Rectal smooth muscle tissue (tissue), 1 donor: ENCODE results near the gene E2F3.

Experiments
- H3K27ac ChIP-seq: one replicate; pipeline ENCODE4 v1.7.0; 2013; ENCODE audit warnings: low read depth, low read length, inconsistent platforms
- H3K27me3 ChIP-seq: one replicate; pipeline ENCODE4 v1.7.0; 2013; ENCODE audit warnings: low read length; ENCODE audit not compliant: control insufficient read depth, insufficient read depth
- H3K36me3 ChIP-seq: one replicate; pipeline ENCODE4 v1.7.0; 2013; ENCODE audit warnings: low read length; ENCODE audit not compliant: control insufficient read depth, insufficient read depth
- H3K4me1 ChIP-seq: one replicate; pipeline ENCODE4 v1.7.0; 2013; ENCODE audit warnings: low read length; ENCODE audit not compliant: control insufficient read depth, insufficient read depth
- H3K4me3 ChIP-seq: one replicate; pipeline ENCODE4 v1.7.0; 2013; ENCODE audit warnings: low read length
- H3K9ac ChIP-seq: one replicate; pipeline ENCODE4 v1.7.0; 2013; ENCODE audit warnings: low read length

The E2F3 gene

DNA sequence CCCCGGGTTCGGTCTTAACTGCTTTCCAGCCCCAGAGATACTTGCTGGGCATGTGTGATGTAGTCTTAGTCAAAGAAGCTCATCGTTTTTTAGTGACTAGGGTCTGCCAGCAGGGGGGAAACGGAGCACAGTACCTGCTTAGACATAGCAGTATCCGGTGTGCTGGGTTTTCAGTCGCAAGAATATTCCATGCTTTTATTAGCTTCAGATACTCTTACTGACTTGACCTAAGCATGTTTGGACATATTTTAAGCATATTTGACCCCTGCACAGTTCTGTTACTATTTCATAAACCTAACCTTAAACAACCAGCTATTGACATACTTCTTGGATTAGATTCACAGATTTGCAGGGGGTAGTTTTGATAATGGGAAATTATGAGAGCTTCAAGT is 3.0 kb downstream of the E2F3 start:
- no peaks in the 10 kb centered on the region for H3K4me1 ChIP-seq
- H3K9ac ChIP-seq = no peak overlapping the region
- no peaks in the 10 kb centered on the region for H3K36me3 ChIP-seq
- H3K4me3 ChIP-seq = peak overlapping the region; percentile 62
- no peaks in the 10 kb centered on the region for H3K27me3 ChIP-seq
- peak overlapping the region; percentile 68 for H3K27ac ChIP-seq

DNA sequence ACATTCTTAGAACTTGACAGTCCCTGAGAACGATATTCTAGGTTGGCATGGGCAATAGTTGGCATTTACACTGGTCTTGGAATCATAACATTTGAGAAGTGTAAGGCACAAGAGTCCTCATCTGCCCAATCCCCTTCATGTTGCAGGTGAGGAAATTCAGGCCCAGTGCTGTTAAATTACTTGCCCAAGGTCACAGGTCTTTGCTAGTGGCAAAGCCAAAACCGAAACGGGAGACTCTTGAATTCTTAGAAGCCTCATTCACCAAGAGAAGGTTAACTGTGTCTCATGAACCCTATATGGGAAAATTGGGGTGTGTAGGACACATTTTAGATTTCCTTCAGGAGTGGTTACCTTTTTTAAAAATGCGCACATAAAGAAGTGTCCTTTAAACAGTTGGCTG is 7.2 kb downstream of the E2F3 start:
- H3K27ac ChIP-seq = no peak overlapping the region
- H3K36me3 ChIP-seq = no peaks in the 10 kb centered on the region
- no peak overlapping the region for H3K4me3 ChIP-seq

DNA sequence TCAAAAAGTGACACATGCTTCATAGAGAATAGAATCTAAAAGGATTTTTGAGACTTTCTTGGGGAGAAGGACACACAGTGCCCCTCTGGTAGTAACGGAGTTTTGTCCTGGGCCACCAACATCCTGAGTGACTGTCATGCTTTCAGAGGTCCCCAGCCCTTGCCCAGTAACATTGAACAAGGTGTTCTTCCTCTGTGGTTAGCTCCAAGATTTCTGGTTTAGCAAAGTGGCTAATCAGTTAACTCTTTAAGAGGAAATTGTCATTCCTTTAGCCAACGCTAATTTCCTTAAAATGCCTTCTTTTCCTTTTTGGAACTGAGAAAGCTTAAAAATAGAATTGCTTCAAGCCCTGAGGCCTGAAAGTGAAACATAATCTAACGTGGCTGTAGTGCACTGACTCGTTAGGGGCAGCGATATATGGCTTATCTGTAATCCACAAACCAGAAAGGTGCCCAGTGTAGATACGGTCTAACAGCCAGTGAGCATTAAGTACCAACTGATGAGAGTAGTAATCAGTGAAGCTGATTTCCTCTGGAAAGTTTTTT is 7.8 kb downstream of the E2F3 start:
- Histone ChIP-seq H3K4me3 (no peak overlapping the region), H3K9ac (no peak overlapping the region), H3K27me3 (no peaks in the 10 kb centered on the region), H3K4me1 (no peaks in the 10 kb centered on the region), H3K27ac (no peak overlapping the region), H3K36me3 (no peaks in the 10 kb centered on the region)

More for the DNA sequence above, 7.2 kb downstream of the E2F3 start:
- no peak overlapping the region for H3K9ac ChIP-seq
- H3K27me3 ChIP-seq = no peaks in the 10 kb centered on the region
- H3K4me1 ChIP-seq = no peaks in the 10 kb centered on the region

DNA sequence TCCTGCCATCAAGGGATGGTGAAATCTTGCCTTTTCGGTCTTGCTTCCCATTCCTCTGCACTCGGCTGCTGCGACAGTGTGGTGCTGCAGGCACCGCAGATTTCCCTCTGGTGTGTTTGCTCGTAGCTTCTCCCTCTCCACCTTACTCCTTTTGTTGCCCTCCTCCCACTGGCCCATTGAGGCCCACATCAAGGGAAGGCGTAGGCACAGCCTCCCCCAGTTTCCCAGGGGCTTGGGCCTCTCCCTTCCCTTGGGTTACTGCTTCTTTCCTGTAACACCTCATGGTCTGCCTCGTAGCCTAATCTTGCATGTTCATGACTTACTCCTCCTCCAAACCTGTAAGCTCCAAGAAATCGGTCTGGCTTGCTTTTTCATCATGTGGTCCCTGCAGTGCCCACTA is 9.9 kb downstream of the E2F3 start:
- H3K9ac ChIP-seq = no peak overlapping the region
- no peaks in the 10 kb centered on the region for H3K4me1 ChIP-seq
- H3K36me3 ChIP-seq = no peaks in the 10 kb centered on the region
- H3K4me3 ChIP-seq = no peak overlapping the region
- no peaks in the 10 kb centered on the region for H3K27me3 ChIP-seq
- H3K27ac ChIP-seq = no peak overlapping the region

DNA sequence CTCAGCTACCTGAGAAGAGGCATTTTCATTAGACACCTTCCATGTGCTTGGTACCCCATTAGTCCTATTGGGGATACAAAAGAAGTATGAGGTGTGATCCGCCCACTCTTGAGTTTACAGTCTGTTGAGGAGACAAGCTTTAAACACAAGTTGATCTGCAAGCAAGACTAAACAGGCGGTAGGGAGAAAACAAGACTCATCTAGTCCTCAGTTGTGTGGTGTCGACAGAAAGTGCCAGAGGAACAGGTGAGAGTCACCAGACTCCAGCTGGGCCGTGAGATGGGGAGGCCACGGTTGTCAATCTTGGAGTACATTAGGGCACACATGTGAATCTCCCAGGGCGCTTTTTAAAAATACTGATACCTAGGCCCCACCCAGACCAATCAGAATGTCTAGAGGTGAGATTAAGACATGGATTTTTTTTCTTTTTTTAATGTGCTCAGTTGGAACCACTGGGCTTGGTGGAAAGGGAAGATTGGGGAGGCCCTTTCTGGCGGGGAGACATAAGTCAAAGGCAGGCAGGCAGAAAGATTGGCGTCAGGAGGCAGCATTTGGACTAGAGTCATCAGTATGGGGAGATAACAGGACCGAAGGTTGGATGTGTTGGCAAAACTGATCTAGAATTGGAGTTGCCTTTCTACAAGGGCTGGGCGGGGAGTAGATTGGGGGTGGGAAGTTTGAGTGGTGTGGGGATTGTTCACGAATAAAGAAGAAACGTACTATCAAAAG is 10.4 kb downstream of the E2F3 start:
- H3K36me3 ChIP-seq = no peaks in the 10 kb centered on the region
- H3K4me1 ChIP-seq = no peaks in the 10 kb centered on the region
- no peaks in the 10 kb centered on the region for H3K27me3 ChIP-seq
- no peak overlapping the region for H3K9ac ChIP-seq
- H3K27ac ChIP-seq = no peak overlapping the region
- H3K4me3 ChIP-seq = no peak overlapping the region

DNA sequence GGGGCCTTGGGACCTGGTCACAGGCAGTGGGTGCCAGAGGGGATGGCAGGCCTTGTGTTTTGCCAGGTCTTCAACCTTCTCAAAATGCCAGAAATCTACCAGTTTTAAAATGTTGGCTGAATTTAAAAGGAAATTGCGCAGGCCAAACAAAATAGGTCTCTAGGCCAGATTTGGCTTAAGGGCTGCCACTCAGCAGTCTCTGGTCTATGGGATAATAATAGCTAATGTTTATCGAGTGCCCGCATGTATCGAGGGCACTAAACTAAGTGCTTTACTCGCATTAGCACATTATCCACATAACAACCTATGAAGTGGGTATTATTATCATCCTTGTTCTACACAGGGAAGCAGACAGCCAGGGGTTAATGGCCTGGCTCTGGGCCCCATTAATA is 11.0 kb downstream of the E2F3 start:
- no peaks in the 10 kb centered on the region for H3K27me3 ChIP-seq
- H3K4me1 ChIP-seq = no peaks in the 10 kb centered on the region
- H3K9ac ChIP-seq = no peak overlapping the region
- no peak overlapping the region for H3K4me3 ChIP-seq
- no peak overlapping the region for H3K27ac ChIP-seq
- no peaks in the 10 kb centered on the region for H3K36me3 ChIP-seq

DNA sequence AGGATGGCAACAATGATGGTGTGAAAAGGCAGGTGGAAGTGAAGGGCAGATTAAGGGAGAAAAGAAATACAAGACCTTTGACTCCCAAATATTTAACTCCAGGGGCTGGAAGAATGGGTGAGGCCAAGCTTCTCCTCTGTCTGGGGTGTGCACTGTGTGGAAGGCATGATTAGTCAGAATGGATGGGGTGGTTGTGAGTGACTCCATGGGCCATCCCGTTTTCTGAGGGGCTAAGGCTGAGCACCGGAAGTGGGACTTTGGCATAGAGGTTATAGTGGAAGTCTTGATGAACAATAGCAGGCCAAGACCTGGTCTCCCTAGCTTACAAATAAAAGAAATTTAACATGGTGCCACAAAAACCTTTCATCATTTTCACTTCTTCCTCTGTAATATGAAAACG is 12.1 kb downstream of the E2F3 start:
- H3K27ac ChIP-seq = no peak overlapping the region
- H3K36me3 ChIP-seq = no peaks in the 10 kb centered on the region
- no peaks in the 10 kb centered on the region for H3K27me3 ChIP-seq
- H3K4me3 ChIP-seq = no peak overlapping the region
- no peaks in the 10 kb centered on the region for H3K4me1 ChIP-seq
- H3K9ac ChIP-seq = no peak overlapping the region

DNA sequence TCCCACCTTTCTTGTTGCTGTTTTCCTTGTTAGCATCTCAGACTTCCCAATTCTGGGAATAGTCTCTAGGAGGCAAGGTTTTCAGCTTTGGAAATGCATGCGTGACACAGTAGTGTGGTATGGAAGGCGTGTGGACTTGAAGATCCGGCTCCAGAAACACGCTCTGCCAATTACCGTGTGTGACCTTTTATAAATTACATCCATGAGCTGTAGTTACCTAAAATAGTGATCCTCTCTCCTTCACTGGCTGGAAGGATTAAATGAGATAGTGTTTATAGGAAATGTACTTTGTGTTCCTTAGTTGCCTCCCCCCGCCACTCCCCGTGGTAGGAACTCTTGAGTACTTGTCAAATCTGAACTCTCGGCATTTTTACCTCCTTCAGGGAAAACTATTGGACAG is 13.0 kb downstream of the E2F3 start:
- Histone ChIP-seq H3K4me1 (no peaks in the 10 kb centered on the region), H3K4me3 (no peak overlapping the region), H3K27me3 (no peaks in the 10 kb centered on the region), H3K27ac (no peak overlapping the region), H3K9ac (no peak overlapping the region), H3K36me3 (no peaks in the 10 kb centered on the region)

DNA sequence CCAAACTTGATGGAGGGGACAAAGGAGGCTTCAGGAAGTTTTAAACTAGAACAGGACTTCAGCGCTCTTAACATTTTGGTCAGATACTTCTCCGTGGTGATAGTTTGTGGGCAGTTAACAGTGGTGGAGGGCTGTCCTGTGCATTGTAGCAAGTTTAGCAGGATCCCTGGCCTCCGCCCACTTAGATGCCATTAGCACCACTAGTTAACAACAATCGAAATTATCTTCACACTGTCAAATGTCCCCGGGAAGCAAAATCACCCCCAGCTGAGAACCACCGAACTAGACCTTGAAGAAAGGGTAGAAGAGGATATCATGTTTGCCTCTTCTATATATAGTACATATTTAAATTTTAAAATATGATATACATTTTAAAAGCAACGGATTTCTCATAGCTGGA is 13.6 kb downstream of the E2F3 start:
- Histone ChIP-seq H3K4me3 (no peak overlapping the region), H3K36me3 (no peaks in the 10 kb centered on the region), H3K27me3 (no peaks in the 10 kb centered on the region), H3K27ac (no peak overlapping the region), H3K9ac (no peak overlapping the region), H3K4me1 (no peaks in the 10 kb centered on the region)

DNA sequence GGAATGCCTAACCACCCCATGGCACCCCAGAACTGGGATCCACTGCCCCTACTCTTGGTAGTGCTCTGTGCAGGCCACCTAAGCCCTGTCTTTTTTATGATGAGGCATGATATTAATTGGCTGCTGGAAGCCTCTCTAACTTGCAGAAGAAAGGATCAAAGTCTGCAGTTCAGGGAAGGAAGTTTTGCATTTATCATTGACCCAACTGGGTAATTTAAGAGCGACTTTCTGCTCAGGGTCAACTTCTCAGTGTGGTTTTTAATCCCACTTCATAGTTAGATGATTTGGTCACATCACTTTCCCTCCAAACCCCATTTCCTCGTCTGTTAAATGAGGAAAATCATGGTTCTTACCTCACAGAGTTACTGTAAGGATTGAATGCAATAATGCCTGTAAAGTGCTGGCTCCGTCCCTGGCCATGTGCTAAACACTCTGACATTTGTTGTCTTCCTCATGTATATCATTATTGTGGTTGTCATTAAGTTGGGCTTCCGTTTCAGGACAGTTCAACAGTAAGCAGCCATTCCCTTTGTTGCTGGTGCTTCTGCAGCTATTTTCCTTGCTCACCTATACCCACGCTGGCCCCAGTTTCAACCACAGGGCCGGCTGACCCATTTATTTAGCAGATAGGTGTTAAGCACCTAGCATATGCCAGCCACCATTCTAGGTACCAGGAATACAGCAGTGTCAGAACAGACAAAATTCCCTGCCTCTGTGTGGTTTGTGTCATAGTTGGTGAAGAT is 14.2 kb downstream of the E2F3 start:
- Histone ChIP-seq H3K4me1 (no peaks in the 10 kb centered on the region), H3K36me3 (no peaks in the 10 kb centered on the region), H3K9ac (no peak overlapping the region), H3K4me3 (no peak overlapping the region), H3K27ac (no peak overlapping the region), H3K27me3 (no peaks in the 10 kb centered on the region)

DNA sequence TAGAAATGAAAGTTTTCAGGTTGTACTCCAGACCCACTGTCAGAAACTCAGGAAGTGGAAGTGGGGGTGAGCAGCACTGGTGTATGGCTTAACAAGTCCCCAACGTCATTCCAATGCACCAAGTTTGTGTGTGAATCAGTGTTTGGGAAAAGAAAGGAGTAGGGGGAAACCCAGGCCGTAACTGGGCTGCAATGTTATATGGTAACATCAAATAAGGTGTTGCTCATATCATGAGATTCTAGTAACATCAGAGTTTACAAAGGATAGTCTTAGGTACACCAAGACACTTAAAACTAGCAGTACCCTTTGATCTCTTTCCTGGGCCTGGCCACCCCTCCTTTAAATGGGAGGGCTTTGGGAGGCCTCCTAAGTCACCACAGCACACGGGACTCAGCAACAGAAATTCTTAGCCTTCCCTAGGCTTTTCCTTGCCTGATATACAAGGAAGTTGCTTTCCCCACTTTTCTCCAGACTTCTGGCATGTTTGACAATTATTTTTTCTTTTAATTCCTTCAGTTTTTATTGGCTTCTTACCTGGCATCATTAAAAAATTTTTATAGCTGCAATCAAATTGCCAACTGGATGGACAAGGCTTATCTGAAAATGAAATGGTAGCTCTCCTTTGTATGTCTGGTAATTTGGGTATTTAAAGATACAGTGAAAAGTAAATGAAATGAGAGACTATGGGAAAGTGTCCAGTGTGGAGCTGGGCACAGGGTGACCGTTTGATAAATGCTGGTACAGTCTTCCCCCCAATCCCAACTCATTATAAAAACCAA is 15.1 kb downstream of the E2F3 start:
- Histone ChIP-seq H3K4me1 (no peaks in the 10 kb centered on the region), H3K27ac (no peak overlapping the region), H3K9ac (no peak overlapping the region)

DNA sequence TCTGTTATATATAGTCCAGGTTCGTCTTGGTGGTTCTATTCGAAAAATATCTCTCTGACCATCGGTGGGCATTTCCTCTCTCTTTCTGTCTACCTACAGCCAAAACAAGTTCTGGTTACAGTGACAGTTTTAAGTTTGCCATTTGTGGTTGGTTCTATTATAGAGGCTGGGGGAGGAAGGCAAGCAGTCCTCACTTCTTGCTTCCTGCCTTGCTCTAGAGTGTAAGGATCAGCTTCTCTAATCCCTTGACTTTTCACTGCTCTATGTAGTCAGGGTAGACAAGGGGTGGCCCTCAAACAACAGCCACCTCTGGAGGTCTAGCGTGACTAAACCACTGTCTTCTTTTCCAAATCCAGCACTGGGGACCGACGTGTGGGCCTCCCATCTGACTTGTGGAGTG is 16.1 kb downstream of the E2F3 start:
- no peak overlapping the region for H3K27ac ChIP-seq
- no peak overlapping the region for H3K9ac ChIP-seq

More for the DNA sequence above, 15.1 kb downstream of the E2F3 start:
- Histone ChIP-seq H3K4me3 (no peak overlapping the region), H3K27me3 (no peaks in the 10 kb centered on the region), H3K36me3 (no peaks in the 10 kb centered on the region)

More for the DNA sequence above, 16.1 kb downstream of the E2F3 start:
- no peaks in the 10 kb centered on the region for H3K4me1 ChIP-seq
- no peaks in the 10 kb centered on the region for H3K36me3 ChIP-seq
- no peak overlapping the region for H3K4me3 ChIP-seq
- H3K27me3 ChIP-seq = no peaks in the 10 kb centered on the region
